Fibroblast of lung (primary cell): ENCODE data around the gene RAB11FIP5.

Experiments used
- EZH2 ChIP-seq: IDR thresholded peaks from 2 replicates; pipeline ENCODE4 v1.5.1; 2012; ENCODE audit warnings: low read length, control low read depth, mild to moderate bottlenecking; ENCODE audit errors: missing control alignments
- TF ChIP-seq, protein P1 (sequence below), 2 donors: IDR thresholded peaks in 1 of 2; conservative IDR thresholded peaks in 1 of 2; 1 replicate in 1 of 2; 2 replicates in 1 of 2; pipeline ENCODE4 v1.5.1; 2011 to 2012; ENCODE audit warnings: low read length in 2 of 2, control low read depth in 1 of 2, inconsistent platforms in 1 of 2, low read depth in 1 of 2, mild to moderate bottlenecking in 1 of 2

- TF ChIP-seq, protein P1, sequence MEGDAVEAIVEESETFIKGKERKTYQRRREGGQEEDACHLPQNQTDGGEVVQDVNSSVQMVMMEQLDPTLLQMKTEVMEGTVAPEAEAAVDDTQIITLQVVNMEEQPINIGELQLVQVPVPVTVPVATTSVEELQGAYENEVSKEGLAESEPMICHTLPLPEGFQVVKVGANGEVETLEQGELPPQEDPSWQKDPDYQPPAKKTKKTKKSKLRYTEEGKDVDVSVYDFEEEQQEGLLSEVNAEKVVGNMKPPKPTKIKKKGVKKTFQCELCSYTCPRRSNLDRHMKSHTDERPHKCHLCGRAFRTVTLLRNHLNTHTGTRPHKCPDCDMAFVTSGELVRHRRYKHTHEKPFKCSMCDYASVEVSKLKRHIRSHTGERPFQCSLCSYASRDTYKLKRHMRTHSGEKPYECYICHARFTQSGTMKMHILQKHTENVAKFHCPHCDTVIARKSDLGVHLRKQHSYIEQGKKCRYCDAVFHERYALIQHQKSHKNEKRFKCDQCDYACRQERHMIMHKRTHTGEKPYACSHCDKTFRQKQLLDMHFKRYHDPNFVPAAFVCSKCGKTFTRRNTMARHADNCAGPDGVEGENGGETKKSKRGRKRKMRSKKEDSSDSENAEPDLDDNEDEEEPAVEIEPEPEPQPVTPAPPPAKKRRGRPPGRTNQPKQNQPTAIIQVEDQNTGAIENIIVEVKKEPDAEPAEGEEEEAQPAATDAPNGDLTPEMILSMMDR (conservative IDR thresholded peaks at IDR 0.05 in 1 of 2, IDR thresholded peaks at IDR 0.05 in 1 of 2; ENCODE audit: low read depth in 1 of 2, low read length in 2 of 2) = no peak
- TF ChIP-seq EZH2 = no peak
Measured at GRCh38 chr2:73028841-73029240, 83.9 kb downstream of the RAB11FIP5 start.
